ENCODE data around the gene IDUA. TPM values are rescaled to one million over a fixed set of nuclear protein-coding genes. Genes with fewer than 3 reads are reported as not detected.

Gene IDUA
- polyA plus RNA-seq, 4 donors: 9.8 to 21.5 (median 19.1) TPM

Other genes starting within 250 kb of the IDUA start
- gene CPLX1, start 160.9 kb upstream of the IDUA start, polyA plus RNA-seq (ENCODE audit: insufficient read length in 4 of 4): 1 to 10 TPM; 1.5 to 4.1 (median 3.0) TPM
- gene GAK, start 54.7 kb upstream of the IDUA start, polyA plus RNA-seq (ENCODE audit: insufficient read length in 4 of 4): 10 to 100 TPM; 47.4 to 91.5 (median 70.5) TPM
- gene TMEM175, start 54.6 kb upstream of the IDUA start, polyA plus RNA-seq (ENCODE audit: insufficient read length in 4 of 4): 10 to 100 TPM; 23.1 to 32.3 (median 27.3) TPM
- 1 to 10 TPM; 6.0 to 9.6 (median 9.2) TPM for gene DGKQ, start 13.5 kb upstream of the IDUA start, polyA plus RNA-seq (ENCODE audit: insufficient read length in 4 of 4)
- gene SLC26A1, start 6.4 kb downstream of the IDUA start, polyA plus RNA-seq (ENCODE audit: insufficient read length in 4 of 4): 10 to 100 TPM in 3 of 4 donors, 1 to 10 TPM in 1; 6.7 to 17.3 (median 13.6) TPM
- gene FGFRL1, start 24.6 kb downstream of the IDUA start, polyA plus RNA-seq (ENCODE audit: insufficient read length in 4 of 4): 10 to 100 TPM; 33.7 to 47.3 (median 41.6) TPM
- 10 to 100 TPM; 13.2 to 23.5 (median 17.0) TPM for gene RNF212, start 126.5 kb downstream of the IDUA start, polyA plus RNA-seq (ENCODE audit: insufficient read length in 4 of 4)
- gene SPON2, start 185.5 kb downstream of the IDUA start, polyA plus RNA-seq (ENCODE audit: insufficient read length in 4 of 4): 10 to 100 TPM; 10.3 to 15.1 (median 13.7) TPM